ENCODE measurements around the gene ZNF212.

Gene ZNF212

DNA sequence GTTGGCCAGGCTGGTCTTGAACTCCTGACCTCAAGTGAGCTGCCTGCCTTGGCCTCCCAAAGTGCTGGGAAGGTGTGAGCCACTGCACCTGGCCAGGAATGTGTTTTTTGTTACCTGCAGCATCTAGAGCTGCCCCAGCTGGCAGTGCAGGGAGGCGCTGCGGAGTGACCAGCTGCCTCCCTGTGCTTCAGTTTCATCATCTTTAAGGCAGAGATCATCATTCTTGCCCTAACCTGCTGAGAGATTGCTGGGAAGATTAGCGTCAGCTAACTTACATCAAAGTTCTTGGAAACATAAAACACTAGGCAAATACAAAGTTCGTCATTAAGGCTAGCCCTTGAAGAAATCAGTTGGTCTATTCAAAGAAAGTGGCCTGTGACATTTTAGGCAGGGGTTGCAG lies 41.8 kb upstream of the ZNF212 start:
- H3K36me3 ChIP-seq (ENCODE audit: control insufficient read depth, low read length) = peaks cover 51% of the 10 kb centered on the region
- H3K9me2 ChIP-seq (replicated peaks; ENCODE audit: control insufficient read depth, low read length) = no peaks in the 10 kb centered on the region
- H3K9me3 ChIP-seq (ENCODE audit: control insufficient read depth, insufficient read depth, low read length) = no peaks in the 10 kb centered on the region
- peaks cover 67% of the 10 kb centered on the region for H3K79me2 ChIP-seq (ENCODE audit: control insufficient read depth, low read length)
- TF ChIP-seq EZH2phosphoT487 (IDR thresholded peaks at IDR 0.05; ENCODE audit: borderline replicate concordance, low read length) = no peak
- TF ChIP-seq, protein P1, sequence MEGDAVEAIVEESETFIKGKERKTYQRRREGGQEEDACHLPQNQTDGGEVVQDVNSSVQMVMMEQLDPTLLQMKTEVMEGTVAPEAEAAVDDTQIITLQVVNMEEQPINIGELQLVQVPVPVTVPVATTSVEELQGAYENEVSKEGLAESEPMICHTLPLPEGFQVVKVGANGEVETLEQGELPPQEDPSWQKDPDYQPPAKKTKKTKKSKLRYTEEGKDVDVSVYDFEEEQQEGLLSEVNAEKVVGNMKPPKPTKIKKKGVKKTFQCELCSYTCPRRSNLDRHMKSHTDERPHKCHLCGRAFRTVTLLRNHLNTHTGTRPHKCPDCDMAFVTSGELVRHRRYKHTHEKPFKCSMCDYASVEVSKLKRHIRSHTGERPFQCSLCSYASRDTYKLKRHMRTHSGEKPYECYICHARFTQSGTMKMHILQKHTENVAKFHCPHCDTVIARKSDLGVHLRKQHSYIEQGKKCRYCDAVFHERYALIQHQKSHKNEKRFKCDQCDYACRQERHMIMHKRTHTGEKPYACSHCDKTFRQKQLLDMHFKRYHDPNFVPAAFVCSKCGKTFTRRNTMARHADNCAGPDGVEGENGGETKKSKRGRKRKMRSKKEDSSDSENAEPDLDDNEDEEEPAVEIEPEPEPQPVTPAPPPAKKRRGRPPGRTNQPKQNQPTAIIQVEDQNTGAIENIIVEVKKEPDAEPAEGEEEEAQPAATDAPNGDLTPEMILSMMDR (IDR thresholded peaks at IDR 0.05; ENCODE audit: low read depth, low read length, poor library complexity, severe bottlenecking) = no peak
- H3K4me2 ChIP-seq (ENCODE audit: low read length) = 0 out of 2 replicates have a peak overlapping the region, but pooled peaks have one; percentile 82
- no peaks in the 10 kb centered on the region for H4K20me1 ChIP-seq (ENCODE audit: control insufficient read depth, insufficient read depth, low read depth, low read length)
- peaks cover 19% of the 10 kb centered on the region for H3K4me1 ChIP-seq (ENCODE audit: control insufficient read depth, low read length)
- no peaks in the 10 kb centered on the region for H3K27me3 ChIP-seq (ENCODE audit: control insufficient read depth, low read length)
- H3K27ac ChIP-seq (ENCODE audit: low read depth, low read length) = no peak overlapping the region
- H3K4me3 ChIP-seq (ENCODE audit: low read length) = no peak overlapping the region
- peaks cover 6% of the 10 kb centered on the region for H3F3A ChIP-seq (ENCODE audit: control insufficient read depth, insufficient read depth)

DNA sequence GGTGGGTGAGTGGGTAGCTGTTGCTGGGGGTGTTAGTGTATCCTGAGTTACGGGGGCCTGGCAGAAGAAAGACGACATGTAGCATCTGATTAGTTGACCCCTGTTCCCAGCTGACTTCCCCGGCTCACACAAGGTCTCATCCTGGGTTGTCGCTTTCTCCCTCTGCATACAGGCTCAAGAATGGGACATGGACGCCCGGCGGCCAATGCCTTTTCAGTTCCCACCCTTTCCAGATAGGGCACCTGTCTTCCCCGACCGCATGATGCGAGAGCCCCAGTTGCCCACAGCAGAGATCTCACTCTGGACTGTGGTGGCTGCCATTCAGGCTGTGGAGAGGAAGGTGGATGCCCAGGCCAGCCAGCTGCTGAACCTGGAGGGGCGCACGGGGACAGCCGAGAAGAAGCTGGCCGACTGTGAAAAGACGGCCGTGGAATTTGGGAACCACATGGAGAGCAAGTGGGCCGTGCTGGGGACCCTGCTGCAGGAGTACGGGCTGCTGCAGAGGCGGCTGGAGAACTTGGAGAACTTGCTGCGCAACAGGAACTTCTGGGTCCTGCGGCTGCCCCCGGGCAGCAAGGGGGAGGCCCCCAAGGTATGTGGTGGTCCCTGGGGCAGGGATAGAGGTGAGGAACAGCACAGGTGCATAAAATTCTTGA lies 41.2 kb upstream of the ZNF212 start:
- peaks cover 57% of the 10 kb centered on the region for H3K36me3 ChIP-seq (ENCODE audit: control insufficient read depth, low read length)
- TF ChIP-seq, protein P1 (IDR thresholded peaks at IDR 0.05; ENCODE audit: low read depth, low read length, poor library complexity, severe bottlenecking) = no peak
- no peak for TF ChIP-seq EZH2phosphoT487 (IDR thresholded peaks at IDR 0.05; ENCODE audit: borderline replicate concordance, low read length)
- peaks cover 73% of the 10 kb centered on the region for H3K79me2 ChIP-seq (ENCODE audit: control insufficient read depth, low read length)

DNA sequence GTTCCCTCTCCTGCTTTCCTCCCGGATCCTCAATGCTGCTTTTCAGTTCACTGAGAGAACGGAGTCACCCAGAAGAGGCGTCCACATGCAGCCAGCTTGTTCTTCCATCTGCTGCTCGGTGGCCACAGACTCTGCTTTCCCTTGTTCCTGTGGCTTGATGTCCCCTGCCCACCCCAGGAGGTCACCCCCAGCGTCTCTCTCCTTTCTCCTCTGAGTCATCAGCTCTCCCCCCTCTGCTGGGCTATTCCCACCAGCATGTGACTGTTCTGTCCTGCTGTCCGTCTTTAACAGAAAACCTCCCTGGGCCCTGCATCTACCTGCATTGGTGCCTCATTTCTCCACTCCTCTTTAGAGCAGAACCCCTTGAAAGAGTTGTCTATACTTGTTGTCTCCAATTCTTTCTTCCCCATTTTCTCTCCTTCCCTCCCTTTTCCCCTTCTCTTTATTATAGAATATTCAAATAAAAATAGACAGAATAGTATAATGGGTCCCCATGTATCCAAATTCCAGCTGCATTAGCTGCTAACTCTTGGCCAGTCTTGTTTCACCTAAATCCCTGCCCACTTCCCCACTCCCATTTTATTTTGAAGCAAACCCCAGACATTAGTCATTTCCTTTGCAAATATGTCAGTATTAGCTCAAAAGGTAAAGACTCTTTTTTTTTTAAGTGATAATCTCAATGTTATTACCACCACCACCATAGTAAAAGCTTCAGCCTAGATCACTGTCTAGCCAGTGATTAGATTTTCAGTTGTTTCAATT lies 40.0 kb upstream of the ZNF212 start:
- Histone ChIP-seq H3K36me3 (ENCODE audit: control insufficient read depth, low read length) (peaks cover 68% of the 10 kb centered on the region), H3K27me3 (ENCODE audit: control insufficient read depth, low read length) (no peaks in the 10 kb centered on the region), H3K4me2 (ENCODE audit: low read length) (no peak overlapping the region), H3F3A (ENCODE audit: control insufficient read depth, insufficient read depth) (no peaks in the 10 kb centered on the region), H4K20me1 (ENCODE audit: control insufficient read depth, insufficient read depth, low read depth, low read length) (peaks cover 7% of the 10 kb centered on the region; the same call in 1 of the 2 replicates), H3K9me2 (replicated peaks; ENCODE audit: control insufficient read depth, low read length) (no peaks in the 10 kb centered on the region), H3K27ac (ENCODE audit: low read depth, low read length) (no peak overlapping the region), H3K79me2 (ENCODE audit: control insufficient read depth, low read length) (peaks cover 84% of the 10 kb centered on the region), H3K4me1 (ENCODE audit: control insufficient read depth, low read length) (peaks cover 19% of the 10 kb centered on the region), H3K9me3 (ENCODE audit: control insufficient read depth, insufficient read depth, low read length) (no peaks in the 10 kb centered on the region), H3K4me3 (ENCODE audit: low read length) (no peak overlapping the region)
- no peak for TF ChIP-seq EZH2phosphoT487 (IDR thresholded peaks at IDR 0.05; ENCODE audit: borderline replicate concordance, low read length)
- TF ChIP-seq, protein P1 (IDR thresholded peaks at IDR 0.05; ENCODE audit: low read depth, low read length, poor library complexity, severe bottlenecking) = no peak

More for the DNA sequence above, 41.2 kb upstream of the ZNF212 start:
- Histone ChIP-seq H3K27me3 (ENCODE audit: control insufficient read depth, low read length) (no peaks in the 10 kb centered on the region), H3K4me1 (ENCODE audit: control insufficient read depth, low read length) (peaks cover 19% of the 10 kb centered on the region), H3F3A (ENCODE audit: control insufficient read depth, insufficient read depth) (peaks cover under 1% of the 10 kb centered on the region; the same call in 1 of the 2 replicates), H3K4me2 (ENCODE audit: low read length) (no peak overlapping the region), H3K9me2 (replicated peaks; ENCODE audit: control insufficient read depth, low read length) (no peaks in the 10 kb centered on the region), H3K4me3 (ENCODE audit: low read length) (no peak overlapping the region), H3K27ac (ENCODE audit: low read depth, low read length) (no peak overlapping the region), H3K9me3 (ENCODE audit: control insufficient read depth, insufficient read depth, low read length) (no peaks in the 10 kb centered on the region), H4K20me1 (ENCODE audit: control insufficient read depth, insufficient read depth, low read depth, low read length) (no peaks in the 10 kb centered on the region)

All from DOHH2 (cell line).